ENCODE data around the gene CPEB3.
A peak's percentile ranks its signal among the peaks of the same experiment; 100 is the strongest.
"Not testable (repeated sequence)": the region's sequence is repeated elsewhere in the genome, so short reads cannot be mapped to it uniquely, and the experiment has no call there.

The CPEB3 gene

DNA sequence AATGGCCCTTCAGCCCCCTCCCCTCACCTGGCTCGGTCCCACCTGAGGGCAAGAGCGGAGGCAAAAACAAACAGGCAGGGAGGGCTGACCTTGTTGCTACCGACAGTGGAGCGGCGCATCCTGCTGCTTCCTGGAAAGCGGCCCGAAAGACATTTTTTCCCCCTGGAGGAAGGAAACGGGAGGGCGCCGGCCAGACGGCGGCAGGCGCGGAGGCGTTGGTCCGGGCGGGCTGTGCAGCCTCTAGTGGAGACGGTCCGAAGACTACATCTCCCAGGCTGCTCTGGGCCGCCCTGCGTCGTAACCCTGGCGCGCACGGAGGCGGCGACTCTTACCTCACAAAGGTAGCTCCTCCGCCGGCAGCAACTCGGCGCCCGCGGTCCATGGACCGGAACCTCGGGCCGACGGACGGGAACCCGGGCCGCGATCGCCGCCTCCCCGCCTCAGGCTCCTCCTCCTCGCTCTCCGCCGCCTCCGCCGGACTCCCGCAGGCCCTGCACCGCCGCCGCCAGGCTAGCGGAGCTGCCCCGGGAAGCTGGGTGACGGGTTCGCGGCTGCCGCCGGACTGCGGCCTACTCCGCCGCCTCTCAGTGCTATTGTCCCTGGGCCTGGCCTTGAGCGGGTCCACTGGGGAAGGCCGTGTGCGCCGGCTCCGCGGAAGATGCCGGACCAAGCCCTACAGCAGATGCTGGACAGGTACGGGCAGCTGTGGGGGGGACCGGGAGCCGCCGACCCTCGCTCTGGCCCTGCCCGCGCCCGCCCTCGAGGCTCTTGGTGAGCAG is at the start of gene CPEB3, which contains the start of gene MARCHF5:
TSS of gene CPEB3 (minus strand) at position 242 of the 779 bp plus-strand sequence. CDS start 50,728 bp downstream, outside the sequence.
TSS of gene MARCHF5 (plus strand) at position 331 of the 779 bp plus-strand sequence. CDS start at position 659, 328 bp downstream.
- DNase-seq, result peak; percentile 73

DNA sequence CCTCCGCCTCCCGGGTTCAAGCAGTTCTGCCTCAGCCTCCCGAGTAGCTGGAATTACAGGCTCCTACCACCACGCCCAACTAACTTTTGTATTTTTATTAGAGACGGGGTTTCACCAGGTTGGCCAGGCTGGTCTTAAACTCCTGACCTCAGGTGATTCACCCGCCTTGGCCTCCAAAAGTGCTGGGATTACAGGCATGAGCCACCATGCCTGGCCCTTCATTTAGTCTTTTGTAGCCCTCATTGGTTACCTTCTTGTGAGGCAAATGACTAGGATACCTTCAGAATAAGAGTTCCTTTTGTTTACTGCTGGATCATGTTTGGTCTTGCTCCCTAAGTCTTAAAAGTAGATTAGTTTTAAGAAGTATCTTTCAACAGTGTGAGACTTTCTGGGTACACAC is 39.0 kb upstream of the CPEB3 start:
- not testable (repeated sequence) for DNase-seq

DNA sequence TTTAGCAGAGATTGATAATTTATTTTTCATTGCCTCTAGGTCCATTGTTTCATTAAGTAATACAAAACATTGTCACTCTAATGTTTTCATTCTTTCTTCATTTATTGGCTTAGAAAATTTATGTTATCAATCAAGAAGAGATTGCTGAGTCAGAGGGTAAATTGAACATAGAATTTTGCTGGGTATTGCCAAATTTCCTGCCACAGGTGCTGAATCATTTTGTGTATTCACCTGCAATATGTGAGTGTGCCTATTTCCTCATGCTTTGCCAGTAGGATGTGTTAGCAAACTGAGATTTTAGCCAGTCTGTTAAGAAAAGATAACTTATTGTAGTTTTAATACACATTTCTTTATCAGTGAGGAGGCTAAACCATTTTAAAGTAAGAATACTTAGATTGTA is 38.1 kb upstream of the CPEB3 start:
- no peak for DNase-seq

DNA sequence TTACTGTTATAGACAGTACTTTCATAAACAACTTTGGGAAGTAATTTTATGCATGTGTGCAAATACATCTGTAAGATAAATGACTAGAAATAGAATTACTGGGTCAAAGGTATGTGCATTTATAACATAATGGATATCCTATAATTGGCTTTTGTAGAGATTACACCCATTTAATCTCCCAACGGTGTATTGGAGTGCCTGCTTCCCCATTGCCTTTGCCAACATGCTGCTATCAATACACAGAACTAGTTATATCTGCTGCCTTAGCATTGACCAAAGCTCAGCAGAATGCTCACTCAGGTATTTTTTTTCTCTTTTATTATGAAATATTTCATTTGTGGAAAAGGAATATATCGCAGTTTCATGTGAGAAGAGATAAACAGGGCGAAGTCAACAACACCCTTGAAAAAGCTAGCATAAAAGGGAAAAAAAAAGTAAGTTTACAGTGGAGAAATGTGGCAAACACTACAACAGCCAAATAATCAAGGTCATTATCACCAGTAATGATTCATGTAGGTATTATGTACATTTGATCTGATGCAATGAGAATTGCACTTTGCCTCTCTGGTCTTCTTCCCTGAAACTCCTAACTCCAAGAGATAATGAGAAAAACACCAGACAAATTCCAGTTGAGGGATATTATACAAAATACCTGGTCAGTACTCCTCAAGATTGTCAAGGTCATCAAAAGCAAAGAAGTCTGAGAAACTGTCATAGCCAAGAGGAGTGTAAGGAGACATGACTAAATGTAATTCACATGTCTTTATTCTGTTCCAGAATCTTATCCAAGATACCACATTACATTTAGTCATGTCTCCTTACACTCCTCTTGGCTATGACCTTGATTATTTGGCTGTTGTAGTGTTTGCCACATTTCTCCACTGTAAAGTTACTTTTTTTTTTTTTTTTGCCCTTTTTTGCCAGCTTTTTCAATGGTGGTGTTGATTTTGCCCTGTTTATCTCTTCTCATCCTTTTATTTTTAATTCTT is 36.9 kb upstream of the CPEB3 start:
- no peak for DNase-seq

DNA sequence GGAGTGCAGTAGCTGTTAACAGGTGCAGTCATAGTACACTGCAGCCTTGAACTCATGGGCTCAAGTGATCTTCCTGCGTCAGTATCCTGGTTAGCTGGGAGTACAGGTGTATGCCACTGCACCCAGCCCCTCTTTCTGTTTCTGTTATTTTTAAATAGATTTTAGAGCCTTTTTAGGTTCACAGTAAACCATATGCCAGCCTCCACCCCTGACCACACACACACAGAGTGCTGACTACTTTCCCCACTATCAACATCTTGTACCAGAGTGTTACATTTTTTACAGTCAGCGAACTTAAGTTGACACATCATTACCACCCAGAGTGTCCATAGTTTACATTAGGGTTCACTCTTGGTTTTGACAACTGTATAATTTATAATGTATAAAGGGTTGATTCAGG is 32.2 kb upstream of the CPEB3 start:
- DNase-seq, result no peak

DNA sequence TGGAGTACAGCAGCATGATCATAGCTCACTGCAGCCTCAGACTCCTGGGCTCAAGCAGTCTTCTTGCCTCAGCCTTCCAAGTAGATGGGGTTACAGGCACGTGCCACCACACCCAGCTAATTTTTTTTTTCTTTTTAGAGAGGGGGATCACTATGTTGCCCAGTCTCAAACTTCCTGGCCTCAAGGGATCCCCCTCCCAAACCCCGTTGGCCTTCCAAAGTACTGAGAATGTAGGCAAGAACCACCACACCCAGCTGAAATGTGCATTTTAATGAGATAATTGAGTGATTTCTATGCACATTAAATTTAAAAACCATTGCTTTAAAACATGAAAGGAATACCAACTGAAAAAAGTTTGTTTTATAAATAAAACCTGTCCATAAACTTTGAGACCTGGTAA is 25.7 kb upstream of the CPEB3 start:
- DNase-seq, result no peak

DNA sequence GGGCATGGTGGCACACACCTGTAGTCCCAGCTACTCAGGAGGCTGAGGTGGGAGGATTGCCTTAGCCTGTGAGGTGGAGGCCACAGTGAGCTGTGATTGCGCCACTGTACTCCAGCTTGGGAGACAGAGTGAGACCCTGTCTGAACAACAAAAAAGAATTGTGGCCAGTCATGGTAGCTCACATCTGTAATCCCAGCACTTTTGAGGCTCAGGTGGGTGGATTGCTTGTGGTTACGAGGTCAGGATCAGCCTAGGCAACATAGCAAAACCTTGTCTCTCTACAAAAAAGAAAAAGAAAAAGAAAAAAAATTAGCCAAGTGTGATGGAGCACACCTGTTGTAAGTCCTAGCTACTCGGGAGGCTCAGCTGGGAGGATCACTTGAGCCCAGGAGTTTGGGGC is 22.9 kb upstream of the CPEB3 start:
- DNase-seq, result no peak

DNA sequence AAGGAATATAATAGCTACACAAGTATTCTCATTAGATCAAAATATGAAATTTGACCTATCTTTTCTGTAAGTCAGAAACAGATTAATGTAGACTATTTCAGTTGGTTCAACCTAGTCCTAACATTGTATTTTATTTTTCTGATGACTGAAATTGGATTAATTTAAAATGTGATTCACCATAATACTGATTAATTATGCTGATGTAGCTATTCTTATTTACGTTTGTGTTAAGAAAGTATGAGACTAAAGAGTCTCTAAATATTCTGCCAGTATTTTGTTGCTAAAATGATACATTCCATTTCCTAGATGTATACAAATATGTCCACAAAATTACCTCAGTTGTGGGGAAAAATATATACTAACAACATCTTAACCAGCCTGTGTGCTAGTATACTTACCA is 18.4 kb upstream of the CPEB3 start:
- no peak for DNase-seq

DNA sequence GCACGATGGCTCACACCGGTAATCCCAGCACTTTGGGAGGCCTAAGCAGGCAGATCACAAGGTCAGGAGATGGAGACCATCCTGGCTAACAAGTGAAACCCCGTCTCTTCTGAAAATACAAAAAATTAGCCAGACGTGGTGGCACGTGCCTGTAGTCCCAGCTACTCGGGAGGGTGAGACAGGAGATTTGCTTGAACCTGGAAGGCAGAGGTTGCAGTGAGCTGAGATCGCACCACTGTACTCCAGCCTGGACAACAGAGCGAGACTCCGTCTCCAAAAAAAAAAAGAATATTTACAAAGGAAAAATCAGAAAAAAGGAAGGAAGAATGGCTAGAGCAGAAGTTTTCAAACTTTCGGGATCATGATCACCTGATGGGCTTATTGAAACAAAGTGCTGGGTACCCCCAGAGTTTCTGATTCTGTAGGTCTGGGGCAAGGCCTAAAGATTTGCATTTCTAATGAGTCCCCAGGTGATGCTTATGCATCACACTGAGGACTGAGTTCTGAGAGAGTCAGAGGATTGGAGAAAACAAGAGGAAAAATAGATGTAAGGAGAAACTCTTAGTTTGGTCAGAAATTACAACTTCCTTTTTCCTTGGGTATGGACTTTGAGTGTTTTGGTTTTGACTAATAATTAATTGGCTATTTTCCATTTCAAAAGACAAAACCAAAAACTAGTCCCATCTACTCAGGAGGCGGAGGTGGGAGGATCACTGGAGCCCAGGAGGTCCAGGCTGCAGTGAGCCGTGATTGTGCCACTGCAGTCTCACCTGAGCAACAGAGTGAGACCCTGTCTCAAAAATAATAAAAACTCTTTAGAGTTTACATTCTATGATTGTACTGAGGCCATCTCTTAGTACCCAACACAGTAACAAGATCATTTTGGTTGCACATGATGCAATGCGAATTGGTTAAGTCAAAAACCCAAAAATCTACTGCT is 14.5 kb upstream of the CPEB3 start:
- DNase-seq, result no peak

DNA sequence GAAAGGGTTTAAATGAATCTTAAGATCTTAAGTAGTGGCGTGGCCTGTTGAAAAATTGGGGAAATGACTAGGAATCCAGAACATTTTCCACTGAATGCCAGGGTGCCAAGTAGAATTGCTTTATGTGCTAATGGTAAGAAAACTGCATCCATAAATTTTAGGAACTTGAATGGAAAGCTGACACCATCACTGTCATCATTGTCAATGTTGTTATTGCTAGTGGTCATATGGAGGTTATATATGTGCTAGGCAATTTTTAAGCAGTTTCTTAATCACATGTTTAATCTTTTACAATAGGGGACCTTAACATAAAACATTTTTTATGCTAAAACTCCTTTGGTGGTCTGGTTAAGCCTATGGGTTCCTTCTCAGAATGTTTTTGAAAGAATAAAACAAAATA is 13.2 kb upstream of the CPEB3 start:
- no peak for DNase-seq

DNA sequence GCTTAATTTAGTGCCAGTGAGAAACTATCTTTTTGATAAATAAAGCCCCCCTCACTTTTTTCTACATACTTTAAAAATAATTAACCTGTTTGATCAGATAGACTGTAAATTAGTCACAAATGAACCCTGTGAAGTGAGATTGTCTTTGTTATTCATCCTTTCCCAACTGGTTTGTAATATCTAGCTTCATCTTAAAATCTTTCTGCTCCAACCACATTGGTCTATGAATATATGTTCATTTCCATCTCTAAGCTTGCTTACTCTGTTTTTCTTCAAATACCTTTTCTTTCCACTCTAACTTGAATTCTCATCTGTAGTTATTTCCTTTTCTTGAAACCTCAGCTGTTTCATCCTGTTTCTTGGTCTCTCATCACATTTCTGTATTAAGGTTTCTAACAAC is 12.2 kb upstream of the CPEB3 start:
- DNase-seq, result no peak

DNA sequence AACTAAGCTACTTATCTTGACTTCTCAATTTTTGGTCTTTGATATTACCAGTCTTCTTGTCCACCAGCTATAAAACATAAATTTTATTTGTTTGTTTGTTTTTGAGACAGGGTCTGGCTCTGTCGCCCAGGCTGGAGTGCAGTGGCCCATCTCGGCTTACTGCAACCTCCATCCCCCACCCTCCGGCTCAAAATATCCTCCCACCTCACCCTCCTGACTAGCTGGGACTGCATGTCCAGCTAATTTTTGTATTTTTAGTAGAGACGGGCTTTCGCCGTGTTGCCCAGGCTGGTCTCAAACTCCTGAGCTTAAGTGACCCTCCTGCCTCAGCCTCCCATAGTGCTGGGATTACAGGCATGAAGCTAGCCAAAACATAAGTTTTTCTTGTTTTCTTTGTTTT is 7.6 kb upstream of the CPEB3 start:
- DNase-seq, result no peak

DNA sequence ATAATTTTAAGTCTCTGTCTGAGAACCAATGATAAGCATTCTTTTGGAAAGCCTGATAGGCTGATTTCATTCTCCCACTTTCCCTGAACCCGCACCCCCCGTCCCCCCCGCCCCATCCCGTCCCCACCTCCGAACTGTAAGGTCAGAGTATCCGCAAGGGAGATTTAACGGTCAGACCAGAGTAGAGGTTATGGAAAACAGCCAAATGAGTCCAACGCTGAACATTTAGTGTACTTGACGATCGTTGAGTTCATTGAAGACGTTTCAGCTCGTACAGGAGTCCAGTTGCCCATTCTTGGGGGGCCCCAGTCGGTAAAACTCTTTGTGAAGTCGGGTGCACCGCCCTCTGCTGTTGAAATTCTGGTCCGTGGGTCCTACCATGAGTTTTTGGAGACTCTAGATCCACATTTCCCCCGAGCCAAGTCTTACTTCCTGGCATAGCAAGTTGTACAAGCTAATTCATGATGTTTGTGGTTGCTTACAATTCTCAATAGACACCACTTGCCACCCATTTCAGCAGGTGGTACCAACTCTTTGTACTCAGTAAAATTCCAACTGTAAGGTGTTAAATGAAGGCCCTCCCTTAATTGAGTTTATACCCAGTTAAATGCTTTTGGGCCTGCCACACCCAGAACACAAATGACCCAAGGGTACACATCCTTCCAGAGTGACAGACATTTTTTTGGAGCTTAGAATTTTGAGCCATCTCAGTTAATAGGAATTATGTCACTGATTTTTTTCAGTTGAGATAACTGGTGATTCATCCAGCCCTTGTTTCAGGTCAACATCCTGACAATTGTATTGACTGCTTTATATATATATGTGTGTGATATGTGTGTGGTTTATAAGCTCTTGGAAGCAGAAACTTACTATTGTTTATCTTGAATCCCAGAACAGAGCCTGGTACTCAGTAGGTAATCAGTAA is 1.3 kb upstream of the CPEB3 start:
- no peak for DNase-seq

DNA sequence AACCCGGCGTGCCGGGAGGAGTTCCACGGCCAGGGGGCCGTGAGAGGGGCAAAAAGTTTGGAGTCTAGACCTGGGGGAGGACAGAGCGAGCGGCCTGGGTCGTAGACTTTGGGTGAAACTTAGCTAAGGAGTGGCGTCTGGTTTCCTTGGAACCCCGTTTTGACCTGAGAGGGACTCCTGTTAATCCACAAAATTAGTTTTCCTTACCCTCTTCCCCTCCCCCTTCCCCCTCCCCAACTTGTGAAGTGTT is 663 bp upstream of the CPEB3 start:
- DNase-seq, result no peak

DNA sequence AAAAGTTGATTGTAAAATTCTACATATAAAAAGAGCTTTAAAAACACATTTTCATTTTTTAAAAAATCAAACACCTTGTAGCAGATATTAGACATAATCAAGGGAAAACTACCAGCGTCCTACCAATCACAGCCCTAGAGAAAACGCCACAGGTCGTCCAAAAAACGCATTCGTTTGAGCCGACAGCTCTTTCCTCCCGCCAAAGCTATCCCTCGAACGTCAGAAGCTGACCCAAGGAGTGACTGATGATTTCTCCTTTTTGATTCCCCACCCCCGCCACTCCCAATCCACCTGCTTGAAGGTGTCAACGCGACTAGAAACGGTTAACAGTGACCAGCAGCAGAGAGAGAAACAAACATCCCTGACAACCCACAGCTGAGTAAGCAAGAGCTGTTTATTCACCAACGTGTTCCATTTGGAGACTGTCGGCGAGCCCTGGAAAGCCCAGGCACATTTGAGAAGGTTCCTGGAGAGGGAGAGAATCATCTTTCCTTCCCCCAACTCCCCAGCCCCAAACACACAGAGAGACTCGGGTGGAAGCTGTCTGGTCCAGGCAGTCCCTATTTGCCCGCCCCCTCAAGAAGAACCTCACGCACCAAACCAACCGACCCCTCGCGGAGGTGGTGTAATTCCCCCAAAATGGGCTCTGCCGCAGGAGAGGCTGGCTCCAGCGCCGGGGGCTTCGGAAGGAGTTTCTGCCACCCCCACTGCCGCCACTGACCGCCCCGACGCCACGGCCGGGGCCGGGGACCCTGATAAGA is 622 bp downstream of the CPEB3 start:
- peak; percentile 59 for DNase-seq

DNA sequence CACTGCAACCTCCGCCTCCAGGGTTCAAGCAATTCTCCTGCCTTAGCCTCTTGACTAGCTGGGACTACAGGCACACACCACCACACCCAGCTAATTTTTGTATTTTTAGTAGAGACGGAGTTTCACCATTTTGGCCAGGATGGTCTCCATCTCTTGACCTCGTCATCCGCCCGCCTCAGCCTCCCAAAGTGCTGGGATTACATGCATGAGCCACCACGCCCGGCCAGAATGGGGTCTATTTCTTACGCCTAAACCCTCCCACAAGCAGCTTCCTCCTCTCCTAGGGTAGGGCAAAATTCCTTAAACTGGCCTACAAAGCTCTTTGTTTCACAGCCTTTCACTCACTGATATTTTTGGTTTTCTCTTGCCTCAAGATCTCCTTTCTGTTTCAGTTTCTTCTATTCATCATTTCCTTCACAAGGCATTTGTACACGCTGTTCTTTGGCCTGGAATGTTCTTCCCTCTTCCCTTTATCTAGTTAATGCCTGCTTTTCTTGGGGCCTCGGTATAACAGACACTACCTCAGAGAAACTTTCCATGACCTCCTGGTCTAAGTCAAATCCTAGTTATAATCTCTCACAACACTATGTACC is 6.7 kb downstream of the CPEB3 start:
- no peak for DNase-seq

DNA sequence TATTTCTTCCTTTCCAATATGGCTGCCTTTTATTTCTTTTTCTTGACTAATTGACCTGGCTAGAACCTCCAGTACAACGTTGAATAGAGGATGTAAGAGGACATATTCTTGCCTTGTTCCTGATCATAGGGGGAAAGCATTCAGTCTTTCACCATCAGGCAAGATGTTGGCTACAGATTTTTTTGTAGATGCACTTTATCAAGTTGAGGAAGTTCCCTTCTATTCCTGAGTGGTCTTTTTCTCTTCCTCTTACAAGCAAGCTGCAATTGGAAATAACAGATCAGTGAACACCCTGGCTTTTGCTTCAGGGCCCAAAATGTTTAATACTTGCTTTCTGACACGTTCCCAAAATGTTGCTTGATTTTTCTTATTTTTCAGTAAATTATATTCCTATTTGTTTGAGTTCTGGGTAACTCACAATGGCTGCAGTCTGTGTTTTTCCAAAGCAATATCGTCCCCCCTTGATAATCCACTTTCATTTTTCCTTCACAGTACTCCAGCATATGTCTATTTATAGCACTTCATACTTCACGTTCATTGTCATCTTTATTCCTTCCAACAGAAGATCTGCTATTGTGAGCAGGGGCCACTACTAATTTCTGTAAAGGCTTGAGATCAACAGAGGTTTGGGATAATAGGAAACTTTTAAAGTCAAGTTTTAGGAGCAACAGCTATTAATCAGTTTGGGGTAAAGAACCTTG is 11.7 kb downstream of the CPEB3 start:
- DNase-seq, result no peak

DNA sequence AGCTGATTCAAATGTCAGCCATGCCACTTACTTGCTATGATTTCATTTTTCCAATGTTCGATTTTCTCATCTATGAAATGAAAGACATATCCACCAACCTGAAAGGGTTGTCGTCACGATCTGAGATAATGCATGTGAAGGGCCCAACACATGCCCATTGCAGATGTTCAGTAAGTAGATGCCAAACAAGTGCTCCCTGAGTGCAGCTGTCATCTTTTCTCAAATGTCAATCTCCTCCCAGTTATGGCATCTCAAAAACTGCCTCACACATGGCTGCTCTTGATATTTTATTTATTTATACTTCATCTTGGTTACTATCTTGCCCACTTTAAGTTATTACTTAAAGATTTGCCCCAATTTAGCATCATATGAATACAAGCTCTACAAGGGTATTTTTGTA is 16.8 kb downstream of the CPEB3 start:
- DNase-seq, result no peak

DNA sequence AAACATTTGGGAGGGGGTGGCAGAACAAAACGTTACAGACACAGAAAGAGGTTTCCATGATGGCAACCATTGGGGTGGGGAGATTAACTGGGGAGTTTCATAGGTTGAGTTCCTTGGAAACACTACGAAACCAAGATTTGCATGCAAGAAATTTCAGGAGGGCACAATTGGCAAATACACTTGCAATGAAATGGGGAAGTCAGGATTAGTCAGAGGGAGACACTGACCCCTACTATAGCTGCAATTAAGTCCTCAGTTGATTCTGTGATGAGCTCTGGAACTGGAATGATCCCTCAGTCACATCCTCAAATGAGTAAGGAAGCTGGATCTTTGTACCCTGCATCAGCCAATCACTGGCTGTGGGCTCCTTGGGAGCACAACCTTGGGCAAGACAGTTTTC is 22.1 kb downstream of the CPEB3 start:
- DNase-seq, result no peak

DNA sequence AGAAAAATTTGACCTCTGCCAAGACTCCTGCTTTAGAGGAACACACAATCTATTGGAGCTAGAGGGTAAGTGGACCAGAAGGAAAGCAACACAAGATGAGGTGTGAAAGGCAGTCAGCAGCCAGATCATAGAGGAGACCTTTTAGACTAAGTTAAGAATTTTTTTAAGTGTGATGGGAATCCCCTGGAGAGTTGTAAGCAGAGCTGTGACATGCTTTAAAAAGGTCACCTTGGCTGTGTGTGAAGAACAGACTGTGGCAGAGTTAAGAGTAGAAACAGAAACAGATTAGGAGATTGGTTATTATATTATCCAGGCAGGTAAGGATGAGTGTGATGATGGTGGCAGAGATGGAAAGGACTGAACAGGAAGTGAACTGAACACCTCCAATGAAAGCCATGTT is 23.5 kb downstream of the CPEB3 start:
- DNase-seq, result no peak
